ENCODE data around the gene LCE3B. TPM values are rescaled to one million over a fixed set of nuclear protein-coding genes. Genes with fewer than 3 reads are reported as not detected.
"Not testable (repeated sequence)": the region's sequence is repeated elsewhere in the genome, so short reads cannot be mapped to it uniquely, and the experiment has no call there.

Gene LCE3B
- polyA plus RNA-seq (2013, experiment 1 of 2) = not detected
- not detected for polyA plus RNA-seq (2013, experiment 2 of 2)

GRCh38 chr1:152613511-152613910 lies at the start of gene LCE3B:
Gene LCE3B (plus strand): TSS chr1:152613811. CDS start chr1:152613811, 0 bp downstream.
- no peaks in the 10 kb centered on the region for H3K4me1 ChIP-seq (ENCODE audit: control insufficient read depth, insufficient read depth, low read length, poor library complexity, severe bottlenecking)
- no peaks in the 10 kb centered on the region for H3K36me3 ChIP-seq (ENCODE audit: control insufficient read depth, insufficient read depth, low read length)
- H3K27ac ChIP-seq (ENCODE audit: low read depth, low read length, severe bottlenecking) = no peak within 1 kb of the TSS
- no peak within 1 kb of the TSS for H3K4me3 ChIP-seq (ENCODE audit: extremely low read depth, insufficient read depth, low read length, poor library complexity, severe bottlenecking)
- WGBS, 2 experiments (ENCODE audit: insufficient coverage in 2 of 2) = no CpG with 5 or more reads among the region's 1 CpG
- peaks cover 9% of the 10 kb centered on the region for H3K9me3 ChIP-seq (ENCODE audit: control insufficient read depth, low read length)

GRCh38 chr1:152565115-152565514 lies 48.5 kb upstream of the LCE3B start:
- WGBS, 2 experiments (ENCODE audit: insufficient coverage in 2 of 2) = 56 to 86% methylated on average over 1 of the region's 2 CpGs
- Histone ChIP-seq H3K27ac (ENCODE audit: low read depth, low read length, severe bottlenecking) (no peak overlapping the region), H3K36me3 (ENCODE audit: control insufficient read depth, insufficient read depth, low read length) (no peaks in the 10 kb centered on the region), H3K4me1 (ENCODE audit: control insufficient read depth, insufficient read depth, low read length, poor library complexity, severe bottlenecking) (no peaks in the 10 kb centered on the region), H3K9me3 (ENCODE audit: control insufficient read depth, low read length) (peaks cover 70% of the 10 kb centered on the region), H3K4me3 (ENCODE audit: extremely low read depth, insufficient read depth, low read length, poor library complexity, severe bottlenecking) (no peak overlapping the region)

- no peaks in the 10 kb centered on the region for H3K36me3 ChIP-seq (ENCODE audit: control insufficient read depth, insufficient read depth, low read length)
- no peaks in the 10 kb centered on the region for H3K4me1 ChIP-seq (ENCODE audit: control insufficient read depth, insufficient read depth, low read length, poor library complexity, severe bottlenecking)
- no peak overlapping the region for H3K27ac ChIP-seq (ENCODE audit: low read depth, low read length, severe bottlenecking)
- no peak overlapping the region for H3K4me3 ChIP-seq (ENCODE audit: extremely low read depth, insufficient read depth, low read length, poor library complexity, severe bottlenecking)
- WGBS, 2 experiments (ENCODE audit: insufficient coverage in 2 of 2) = 44 to 55% methylated on average over 4 to 5 of the region's 14 CpGs
- peaks cover 70% of the 10 kb centered on the region for H3K9me3 ChIP-seq (ENCODE audit: control insufficient read depth, low read length)
Observed at GRCh38 chr1:152565535-152566215, 47.9 kb upstream of the LCE3B start.

GRCh38 chr1:152566681-152567080 lies 46.9 kb upstream of the LCE3B start, which contains the start of gene LCE3E:
Gene LCE3E (minus strand): TSS chr1:152566780. CDS start chr1:152566208, 572 bp downstream.
- peaks cover 69% of the 10 kb centered on the region for H3K9me3 ChIP-seq (ENCODE audit: control insufficient read depth, low read length)
- no peaks in the 10 kb centered on the region for H3K36me3 ChIP-seq (ENCODE audit: control insufficient read depth, insufficient read depth, low read length)
- H3K4me3 ChIP-seq (ENCODE audit: extremely low read depth, insufficient read depth, low read length, poor library complexity, severe bottlenecking) = no peak within 1 kb of the TSS
- WGBS, 2 experiments (ENCODE audit: insufficient coverage in 2 of 2) = 57 to 100% methylated on average over 1 of the region's 1 CpG
- H3K27ac ChIP-seq (ENCODE audit: low read depth, low read length, severe bottlenecking) = no peak within 1 kb of the TSS
- H3K4me1 ChIP-seq (ENCODE audit: control insufficient read depth, insufficient read depth, low read length, poor library complexity, severe bottlenecking) = no peaks in the 10 kb centered on the region

GRCh38 chr1:152577168-152577567 lies 36.4 kb upstream of the LCE3B start:
- Histone ChIP-seq H3K4me1 (ENCODE audit: control insufficient read depth, insufficient read depth, low read length, poor library complexity, severe bottlenecking) (no peaks in the 10 kb centered on the region), H3K27ac (ENCODE audit: low read depth, low read length, severe bottlenecking) (no peak overlapping the region), H3K36me3 (ENCODE audit: control insufficient read depth, insufficient read depth, low read length) (no peaks in the 10 kb centered on the region), H3K9me3 (ENCODE audit: control insufficient read depth, low read length) (peaks cover 43% of the 10 kb centered on the region), H3K4me3 (ENCODE audit: extremely low read depth, insufficient read depth, low read length, poor library complexity, severe bottlenecking) (no peak overlapping the region)
- WGBS, 2 experiments (ENCODE audit: insufficient coverage in 2 of 2) = 83% methylated on average over 2 of the region's 2 CpGs

- not testable (repeated sequence) for H3K36me3 ChIP-seq (ENCODE audit: control insufficient read depth, insufficient read depth, low read length); H3K27ac ChIP-seq (ENCODE audit: low read depth, low read length, severe bottlenecking); H3K4me3 ChIP-seq (ENCODE audit: extremely low read depth, insufficient read depth, low read length, poor library complexity, severe bottlenecking); H3K4me1 ChIP-seq (ENCODE audit: control insufficient read depth, insufficient read depth, low read length, poor library complexity, severe bottlenecking)
- H3K9me3 ChIP-seq (ENCODE audit: control insufficient read depth, low read length) = peaks cover 37% of the 10 kb centered on the region
- WGBS, 2 experiments (ENCODE audit: insufficient coverage in 2 of 2) = 0 to 74% methylated on average over 1 to 7 of the region's 9 CpGs
Observed at GRCh38 chr1:152579526-152579925, 34.1 kb upstream of the LCE3B start.

- H3K4me1 ChIP-seq (ENCODE audit: control insufficient read depth, insufficient read depth, low read length, poor library complexity, severe bottlenecking) = no peaks in the 10 kb centered on the region
- H3K27ac ChIP-seq (ENCODE audit: low read depth, low read length, severe bottlenecking) = no peak within 1 kb of the TSS
- 37 to 77% methylated on average over 2 to 3 of the region's 4 CpGs for WGBS, 2 experiments (ENCODE audit: insufficient coverage in 2 of 2)
- no peak within 1 kb of the TSS for H3K4me3 ChIP-seq (ENCODE audit: extremely low read depth, insufficient read depth, low read length, poor library complexity, severe bottlenecking)
- H3K36me3 ChIP-seq (ENCODE audit: control insufficient read depth, insufficient read depth, low read length) = no peaks in the 10 kb centered on the region
- peaks cover 37% of the 10 kb centered on the region for H3K9me3 ChIP-seq (ENCODE audit: control insufficient read depth, low read length)
Observed at GRCh38 chr1:152580433-152580832, 33.2 kb upstream of the LCE3B start, which contains the start of gene LCE3D. Gene LCE3D (minus strand): TSS chr1:152580516. CDS start chr1:152579936, 580 bp downstream.

- peaks cover 26% of the 10 kb centered on the region for H3K9me3 ChIP-seq (ENCODE audit: control insufficient read depth, low read length)
- no peak overlapping the region for H3K27ac ChIP-seq (ENCODE audit: low read depth, low read length, severe bottlenecking)
- H3K4me1 ChIP-seq (ENCODE audit: control insufficient read depth, insufficient read depth, low read length, poor library complexity, severe bottlenecking) = no peaks in the 10 kb centered on the region
- no peak overlapping the region for H3K4me3 ChIP-seq (ENCODE audit: extremely low read depth, insufficient read depth, low read length, poor library complexity, severe bottlenecking)
- 83% methylated on average over 1 of the region's 1 CpG; no CpG with 5 or more reads in 1 of the 2 experiments for WGBS, 2 experiments (ENCODE audit: insufficient coverage in 2 of 2)
- H3K36me3 ChIP-seq (ENCODE audit: control insufficient read depth, insufficient read depth, low read length) = no peaks in the 10 kb centered on the region
Observed at GRCh38 chr1:152582647-152583046, 31.0 kb upstream of the LCE3B start.

GRCh38 chr1:152585586-152585985 lies 28.0 kb upstream of the LCE3B start:
- no peaks in the 10 kb centered on the region for H3K4me1 ChIP-seq (ENCODE audit: control insufficient read depth, insufficient read depth, low read length, poor library complexity, severe bottlenecking)
- H3K4me3 ChIP-seq (ENCODE audit: extremely low read depth, insufficient read depth, low read length, poor library complexity, severe bottlenecking) = no peak overlapping the region
- H3K36me3 ChIP-seq (ENCODE audit: control insufficient read depth, insufficient read depth, low read length) = no peaks in the 10 kb centered on the region
- no peak overlapping the region for H3K27ac ChIP-seq (ENCODE audit: low read depth, low read length, severe bottlenecking)
- WGBS, 2 experiments (ENCODE audit: insufficient coverage in 2 of 2) = no CpG with 5 or more reads among the region's 1 CpG
- H3K9me3 ChIP-seq (ENCODE audit: control insufficient read depth, low read length) = peaks cover 7% of the 10 kb centered on the region

GRCh38 chr1:152596986-152597385 lies 16.6 kb upstream of the LCE3B start:
- Histone ChIP-seq H3K4me1 (ENCODE audit: control insufficient read depth, insufficient read depth, low read length, poor library complexity, severe bottlenecking) (no peaks in the 10 kb centered on the region), H3K9me3 (ENCODE audit: control insufficient read depth, low read length) (no peaks in the 10 kb centered on the region)
- whole genome bisulfite sequencing, 2 experiments (ENCODE audit: insufficient coverage in 2 of 2) = no CpG with 5 or more reads among the region's 2 CpGs

GRCh38 chr1:152599934-152600333 lies 13.7 kb upstream of the LCE3B start, which contains the start of gene LCE3C:
Gene LCE3C (plus strand): TSS chr1:152600234. CDS start chr1:152600732, 498 bp downstream.
- H3K4me1 ChIP-seq (ENCODE audit: control insufficient read depth, insufficient read depth, low read length, poor library complexity, severe bottlenecking) = no peaks in the 10 kb centered on the region
- no peaks in the 10 kb centered on the region for H3K9me3 ChIP-seq (ENCODE audit: control insufficient read depth, low read length)
- H3K27ac ChIP-seq (ENCODE audit: low read depth, low read length, severe bottlenecking) = no peak within 1 kb of the TSS
- H3K36me3 ChIP-seq (ENCODE audit: control insufficient read depth, insufficient read depth, low read length) = no peaks in the 10 kb centered on the region
- H3K4me3 ChIP-seq (ENCODE audit: extremely low read depth, insufficient read depth, low read length, poor library complexity, severe bottlenecking) = no peak within 1 kb of the TSS
- no CpG with 5 or more reads among the region's 4 CpGs for WGBS, 2 experiments (ENCODE audit: insufficient coverage in 2 of 2)

More at GRCh38 chr1:152596986-152597385, 16.6 kb upstream of the LCE3B start:
- no peaks in the 10 kb centered on the region for H3K36me3 ChIP-seq (ENCODE audit: control insufficient read depth, insufficient read depth, low read length)
- no peak overlapping the region for H3K27ac ChIP-seq (ENCODE audit: low read depth, low read length, severe bottlenecking)
- H3K4me3 ChIP-seq (ENCODE audit: extremely low read depth, insufficient read depth, low read length, poor library complexity, severe bottlenecking) = no peak overlapping the region

Measured in mesodermal cell (in vitro differentiated cells).